Trophoblast cell (in vitro differentiated cells and primary cell): Measurements from ENCODE around the gene MVP.

ENCODE experiments used
- DNase-seq, 2 donors: peaks; one replicate each; pipeline ENCODE4 v3.0.0-alpha.2; 2016
- H2AFZ ChIP-seq: 2 replicates; pipeline ENCODE4 v1.6.1; 2013; ENCODE audit warnings: low read length, moderate library complexity, mild to moderate bottlenecking; ENCODE audit not compliant: insufficient read depth, poor library complexity
- H2AK5ac ChIP-seq: 2 replicates; pipeline ENCODE4 v1.6.1; 2013; ENCODE audit warnings: mild to moderate bottlenecking, low read length
- H2BK120ac ChIP-seq: 2 replicates; pipeline ENCODE4 v1.6.1; 2013; ENCODE audit warnings: low read length, mild to moderate bottlenecking, moderate library complexity; ENCODE audit not compliant: insufficient read depth, poor library complexity
- H2BK12ac ChIP-seq: 2 replicates; pipeline ENCODE4 v1.6.1; 2013; ENCODE audit warnings: mild to moderate bottlenecking, low read length, moderate library complexity
- H2BK5ac ChIP-seq: 2 replicates; pipeline ENCODE4 v1.6.1; 2013; ENCODE audit warnings: low read length, low read depth, moderate library complexity, mild to moderate bottlenecking; ENCODE audit not compliant: poor library complexity
- H3K14ac ChIP-seq: 2 replicates; pipeline ENCODE4 v1.6.1; 2013; ENCODE audit warnings: mild to moderate bottlenecking, low read length
- H3K18ac ChIP-seq: 2 replicates; pipeline ENCODE4 v1.6.1; 2013; ENCODE audit warnings: mild to moderate bottlenecking, low read length
- H3K23ac ChIP-seq: 2 replicates; pipeline ENCODE4 v1.6.1; 2013; ENCODE audit warnings: low read length
- H3K27ac ChIP-seq: 2 replicates; pipeline ENCODE4 v1.5.1; 2013; ENCODE audit warnings: low read depth, mild to moderate bottlenecking, inconsistent platforms, low read length, moderate library complexity
- H3K27me3 ChIP-seq: 2 replicates; pipeline ENCODE4 v1.6.1; 2013; ENCODE audit warnings: inconsistent platforms, mild to moderate bottlenecking, low read length, moderate library complexity; ENCODE audit not compliant: insufficient read depth
- H3K36me3 ChIP-seq, 2 experiments: 1 replicate in 1 of 2; 2 replicates in 1 of 2; pipeline ENCODE4 v1.6.1; 2013; ENCODE audit warnings: low read length in 2 of 2, mild to moderate bottlenecking in 2 of 2, moderate library complexity in 1 of 2; ENCODE audit not compliant: insufficient read depth in 2 of 2, control insufficient read depth in 1 of 2
- H3K4ac ChIP-seq: 2 replicates; pipeline ENCODE4 v1.6.1; 2013; ENCODE audit warnings: low read depth, mild to moderate bottlenecking, low read length, moderate library complexity
- H3K4me1 ChIP-seq, 2 experiments: 1 replicate in 1 of 2; 2 replicates in 1 of 2; pipeline ENCODE4 v1.6.1; 2013; ENCODE audit warnings: low read length in 2 of 2, mild to moderate bottlenecking in 2 of 2, moderate library complexity in 1 of 2; ENCODE audit not compliant: insufficient read depth in 2 of 2, control insufficient read depth in 1 of 2
- H3K4me2 ChIP-seq: 2 replicates; pipeline ENCODE4 v1.6.1; 2013; ENCODE audit warnings: inconsistent platforms, mild to moderate bottlenecking, low read length, moderate library complexity
- H3K4me3 ChIP-seq: 2 replicates; pipeline ENCODE4 v1.5.1; 2013; ENCODE audit warnings: mild to moderate bottlenecking, low read depth, low read length, inconsistent platforms
- H3K79me1 ChIP-seq: one replicate; pipeline ENCODE4 v1.6.1; 2013; ENCODE audit warnings: low read length
- H3K79me2 ChIP-seq: 2 replicates; pipeline ENCODE4 v1.6.1; 2013; ENCODE audit warnings: low read length, mild to moderate bottlenecking; ENCODE audit not compliant: control insufficient read depth, insufficient read depth, poor library complexity
- H3K9ac ChIP-seq: 2 replicates; pipeline ENCODE4 v1.6.1; 2013; ENCODE audit warnings: mild to moderate bottlenecking, low read length
- H3K9me3 ChIP-seq: 2 replicates; pipeline ENCODE4 v1.6.1; 2013; ENCODE audit warnings: low read depth, mild to moderate bottlenecking, control low read depth, inconsistent platforms, low read length; ENCODE audit not compliant: insufficient read depth
- H4K12ac ChIP-seq: 2 replicates; pipeline ENCODE4 v1.6.1; 2013; ENCODE audit warnings: low read depth, mild to moderate bottlenecking, low read length, moderate library complexity
- H4K8ac ChIP-seq: 2 replicates; pipeline ENCODE4 v1.6.1; 2013; ENCODE audit warnings: low read depth, mild to moderate bottlenecking, low read length, moderate library complexity
- H4K91ac ChIP-seq: one replicate; pipeline ENCODE4 v1.6.1; 2013; ENCODE audit warnings: low read depth, mild to moderate bottlenecking, low read length, moderate library complexity
- WGBS: extraction: QIAGEN DNeasy Blood & Tissue Kit; methylation state at CpG from one replicate; pipeline ENCODE4 v1.1.7; 2013; ENCODE audit warnings: missing lambda C conversion rate; ENCODE audit not compliant: insufficient read length, insufficient coverage; ENCODE audit errors: extremely low coverage; 5-methylcytosine and 5-hydroxymethylcytosine counted together

MVP gene

DNA sequence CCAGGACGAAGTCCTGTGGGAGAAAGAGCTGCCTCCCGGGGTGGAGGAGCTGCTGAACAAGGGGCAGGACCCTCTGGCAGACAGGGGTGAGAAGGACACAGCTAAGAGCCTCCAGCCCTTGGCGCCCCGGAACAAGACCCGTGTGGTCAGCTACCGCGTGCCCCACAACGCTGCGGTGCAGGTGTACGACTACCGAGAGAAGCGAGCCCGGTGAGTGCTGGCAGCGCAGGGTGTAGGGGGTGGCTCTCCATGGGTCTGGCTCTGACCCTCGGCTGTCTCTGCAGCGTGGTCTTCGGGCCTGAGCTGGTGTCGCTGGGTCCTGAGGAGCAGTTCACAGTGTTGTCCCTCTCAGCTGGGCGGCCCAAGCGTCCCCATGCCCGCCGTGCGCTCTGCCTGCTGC, 21.4 kb downstream of the MVP start:
- no peak overlapping the region for H2BK5ac ChIP-seq
- no peak overlapping the region for H3K4me3 ChIP-seq

DNA sequence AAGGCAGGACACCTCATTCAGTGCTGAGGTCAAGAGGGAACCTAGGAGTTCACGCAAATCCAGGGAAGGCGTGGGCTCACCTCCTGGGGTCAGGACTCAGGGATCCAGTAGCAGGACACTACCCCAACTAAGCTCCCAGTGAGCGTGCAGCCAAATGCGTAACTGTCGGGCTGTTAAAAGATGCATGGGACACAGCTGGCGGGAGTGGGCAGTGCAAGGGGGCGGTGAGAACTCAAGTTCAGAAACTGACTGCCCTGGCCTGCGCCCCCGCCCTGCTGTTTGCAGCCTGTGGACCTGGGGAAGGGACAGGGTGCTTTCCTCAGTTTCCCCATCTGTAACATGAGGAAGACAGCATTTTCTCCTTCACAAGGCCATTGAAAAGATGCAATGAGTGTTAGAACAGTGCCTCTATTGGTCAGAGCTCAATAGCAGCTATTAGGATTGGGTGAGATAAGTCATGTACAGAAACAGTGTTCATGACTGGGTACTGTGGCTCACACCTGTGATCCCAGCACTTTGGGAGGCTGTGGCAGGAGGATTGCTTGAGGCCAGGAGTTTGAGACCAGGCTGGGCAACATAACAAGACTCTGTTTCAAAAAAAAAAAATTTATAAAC, 22.6 kb downstream of the MVP start:
- H3K9ac ChIP-seq: no peak overlapping the region
- no peak overlapping the region for H2BK12ac ChIP-seq
- no CpG with 5 or more reads among the region's 9 CpGs for WGBS
- H2BK5ac ChIP-seq: no peak overlapping the region
- no peak overlapping the region for H3K23ac ChIP-seq
- H3K27me3 ChIP-seq: no peaks in the 10 kb centered on the region
- no peak overlapping the region for H2AFZ ChIP-seq
- H3K79me2 ChIP-seq: no peaks in the 10 kb centered on the region
- no peak overlapping the region for H3K14ac ChIP-seq
- H3K27ac ChIP-seq: no peak overlapping the region
- H3K4me3 ChIP-seq: no peak overlapping the region
- no peaks in the 10 kb centered on the region for H3K79me1 ChIP-seq
- no peak overlapping the region for H3K18ac ChIP-seq
- no peak overlapping the region for H2AK5ac ChIP-seq
- peaks cover 2 to 3% of the 10 kb centered on the region in 2 experiments for H3K4me1 ChIP-seq
- no peak overlapping the region for H4K12ac ChIP-seq
- DNase-seq: no peak
- peaks cover 2% of the 10 kb centered on the region in 2 experiments for H3K36me3 ChIP-seq
- H3K4ac ChIP-seq: no peak overlapping the region
- no peak overlapping the region for H4K8ac ChIP-seq
- H3K4me2 ChIP-seq: no peak overlapping the region
- no peak overlapping the region for H4K91ac ChIP-seq
- H3K9me3 ChIP-seq: peaks cover 1% of the 10 kb centered on the region
- no peak overlapping the region for H2BK120ac ChIP-seq

More for the DNA sequence above, 21.4 kb downstream of the MVP start:
- Histone ChIP-seq H3K18ac (no peak overlapping the region), H3K9me3 (no peaks in the 10 kb centered on the region), H4K91ac (no peak overlapping the region), H3K4me2 (no peak overlapping the region), H3K9ac (no peak overlapping the region), H3K27ac (no peak overlapping the region), H3K4me1 (peaks cover 2 to 3% of the 10 kb centered on the region in 2 experiments), H3K27me3 (no peaks in the 10 kb centered on the region), H3K79me2 (no peaks in the 10 kb centered on the region), H3K23ac (no peak overlapping the region), H2BK12ac (no peak overlapping the region), H2AFZ (no peak overlapping the region), H3K79me1 (no peaks in the 10 kb centered on the region), H2AK5ac (no peak overlapping the region), H4K12ac (no peak overlapping the region), H2BK120ac (no peak overlapping the region), H3K36me3 (peaks cover 0 to 4% of the 10 kb centered on the region in 2 experiments), H4K8ac (no peak overlapping the region), H3K14ac (no peak overlapping the region), H3K4ac (no peak overlapping the region)
- DNase-seq: no peak
- no CpG with 5 or more reads among the region's 23 CpGs for WGBS

DNA sequence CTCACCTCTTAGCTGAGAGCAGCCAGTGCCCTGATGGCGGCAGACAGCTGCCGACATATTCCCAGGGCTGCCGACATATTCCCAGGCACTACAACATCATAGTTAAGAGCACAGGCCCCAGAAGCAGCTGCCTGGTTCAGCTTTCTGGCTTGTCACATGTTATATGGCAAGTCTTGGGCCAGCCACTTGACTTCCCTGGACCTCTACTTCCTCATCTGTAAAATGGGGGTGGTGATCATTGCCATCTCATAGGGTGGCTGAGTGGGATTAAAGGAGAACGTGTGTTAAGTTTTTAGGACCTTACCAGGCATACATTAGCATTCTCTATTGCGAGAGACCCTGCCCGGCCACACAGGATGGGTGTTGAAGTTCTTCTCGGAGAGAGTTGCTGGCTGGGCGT, 23.7 kb downstream of the MVP start:
- Histone ChIP-seq H3K14ac (no peak overlapping the region), H4K8ac (no peak overlapping the region), H3K4ac (no peak overlapping the region), H3K4me2 (no peak overlapping the region), H2BK5ac (no peak overlapping the region), H3K4me1 (peaks cover 2 to 3% of the 10 kb centered on the region in 2 experiments), H4K91ac (no peak overlapping the region), H3K79me1 (no peaks in the 10 kb centered on the region), H2AK5ac (no peak overlapping the region), H3K9ac (no peak overlapping the region), H3K79me2 (no peaks in the 10 kb centered on the region), H4K12ac (no peak overlapping the region), H3K27me3 (no peaks in the 10 kb centered on the region), H3K4me3 (no peak overlapping the region), H2BK12ac (no peak overlapping the region), H2BK120ac (no peak overlapping the region), H3K36me3 (peaks cover 2% of the 10 kb centered on the region in 2 experiments), H2AFZ (no peak overlapping the region), H3K27ac (no peak overlapping the region), H3K9me3 (peaks cover 1% of the 10 kb centered on the region), H3K23ac (no peak overlapping the region), H3K18ac (no peak overlapping the region)
- WGBS: no CpG with 5 or more reads among the region's 8 CpGs
- DNase-seq: no peak

- Histone ChIP-seq H3K9ac (no peak overlapping the region), H3K79me2 (no peaks in the 10 kb centered on the region), H4K8ac (no peak overlapping the region), H3K14ac (no peak overlapping the region), H3K4me1 (peaks cover 6 to 7% of the 10 kb centered on the region in 2 experiments), H2BK5ac (no peak overlapping the region), H2AK5ac (no peak overlapping the region), H3K27ac (no peak overlapping the region), H3K4me3 (no peak overlapping the region), H3K9me3 (peaks cover 1% of the 10 kb centered on the region), H2AFZ (no peak overlapping the region), H3K79me1 (no peaks in the 10 kb centered on the region), H4K12ac (no peak overlapping the region), H3K36me3 (peaks cover 2% of the 10 kb centered on the region in 2 experiments), H3K18ac (no peak overlapping the region), H3K27me3 (no peaks in the 10 kb centered on the region), H2BK120ac (no peak overlapping the region), H3K23ac (no peak overlapping the region), H3K4me2 (no peak overlapping the region), H4K91ac (no peak overlapping the region), H3K4ac (no peak overlapping the region), H2BK12ac (no peak overlapping the region)
- WGBS: no CpG with 5 or more reads among the region's 28 CpGs
- DNase-seq: no peak
Observed at GRCh38 chr16:29844575-29845331, 24.5 kb downstream of the MVP start.
